ENCODE results near the gene LY6G6F. TPM values are rescaled to one million over a fixed set of nuclear protein-coding genes. Genes with fewer than 3 reads are reported as not detected.

Gene LY6G6F
- total RNA-seq, 2 experiments from 2014 or later = not detected

GRCh38 chr6:31663126-31663960 lies 43.3 kb upstream of the LY6G6F start:
- intact Hi-C loops (cut with micrococcal nuclease) = loop anchor here (10.0 kb wide), 2 partner anchors 119 to 171 kb away; partner anchors contain the start of genes ATP6V1G2, DDX39B and NFKBIL1
- Mint-ChIP-seq H3K4me1 (ENCODE audit: low read depth) (peaks cover 72% of the 10 kb centered on the region), H3K27ac (peak overlapping the region; percentile 97), H3K36me3 (ENCODE audit: low read depth) (peaks cover 79% of the 10 kb centered on the region), H3K27me3 (no peaks in the 10 kb centered on the region), H3K9me3 (no peaks in the 10 kb centered on the region), H3K4me3 (peak overlapping the region; percentile 98)
- ATAC-seq (no peak), DNase-seq (no peak)
- ChIA-PET POLR2A (interaction anchor here (0.8 to 8.5 kb wide), 17 partner anchors 9 to 1309 kb away, joined by 3 to 160 read pairs (median 4); partner anchors contain the start of genes APOM, BAG6, DDX39B and DXO), CTCF (interaction anchor here (0.8 to 2.8 kb wide), 4 partner anchors 11 to 166 kb away, joined by 3 to 16 read pairs (median 3); partner anchors contain the start of gene BAG6)
- TF ChIP-seq, protein P1, sequence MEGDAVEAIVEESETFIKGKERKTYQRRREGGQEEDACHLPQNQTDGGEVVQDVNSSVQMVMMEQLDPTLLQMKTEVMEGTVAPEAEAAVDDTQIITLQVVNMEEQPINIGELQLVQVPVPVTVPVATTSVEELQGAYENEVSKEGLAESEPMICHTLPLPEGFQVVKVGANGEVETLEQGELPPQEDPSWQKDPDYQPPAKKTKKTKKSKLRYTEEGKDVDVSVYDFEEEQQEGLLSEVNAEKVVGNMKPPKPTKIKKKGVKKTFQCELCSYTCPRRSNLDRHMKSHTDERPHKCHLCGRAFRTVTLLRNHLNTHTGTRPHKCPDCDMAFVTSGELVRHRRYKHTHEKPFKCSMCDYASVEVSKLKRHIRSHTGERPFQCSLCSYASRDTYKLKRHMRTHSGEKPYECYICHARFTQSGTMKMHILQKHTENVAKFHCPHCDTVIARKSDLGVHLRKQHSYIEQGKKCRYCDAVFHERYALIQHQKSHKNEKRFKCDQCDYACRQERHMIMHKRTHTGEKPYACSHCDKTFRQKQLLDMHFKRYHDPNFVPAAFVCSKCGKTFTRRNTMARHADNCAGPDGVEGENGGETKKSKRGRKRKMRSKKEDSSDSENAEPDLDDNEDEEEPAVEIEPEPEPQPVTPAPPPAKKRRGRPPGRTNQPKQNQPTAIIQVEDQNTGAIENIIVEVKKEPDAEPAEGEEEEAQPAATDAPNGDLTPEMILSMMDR (IDR thresholded peaks at IDR 0.05) = no peak

- POLR2A ChIA-PET = interaction anchor here (0.8 to 8.5 kb wide), 36 partner anchors 9 to 1308 kb away, joined by 3 to 160 read pairs (median 4); partner anchors contain the start of genes ABHD16A, APOM, BAG6 and DDX39B
- Mint-ChIP-seq H3K27me3 (no peaks in the 10 kb centered on the region), H3K4me1 (ENCODE audit: low read depth) (peaks cover 67% of the 10 kb centered on the region)
These were observed 42.5 kb upstream of the LY6G6F start for GRCh38 chr6:31663961-31664789.

GRCh38 chr6:31664790-31665500 lies 41.7 kb upstream of the LY6G6F start, which contains the start of gene GPANK1:
TSS of gene GPANK1 (minus strand) at chr6:31664997. CDS start at chr6:31664478, 519 bp downstream.
- H3K4me1 Mint-ChIP-seq (ENCODE audit: low read depth) = peaks cover 63% of the 10 kb centered on the region
- H3K4me3 Mint-ChIP-seq = peak within 1 kb of the TSS; percentile 98
- ATAC-seq (peak; percentile 25), DNase-seq (peak; percentile 96)
- ChIA-PET POLR2A (interaction anchor here (0.6 to 8.5 kb wide), 33 partner anchors 8 to 199 kb away, joined by 3 to 160 read pairs (median 4); partner anchors contain the start of genes ABHD16A, APOM, BAG6 and DDX39B), CTCF (interaction anchor here (0.7 to 2.8 kb wide), 4 partner anchors 12 to 85 kb away, joined by 3 to 16 read pairs (median 4); partner anchors contain the start of genes ABHD16A and BAG6)
- H3K27ac Mint-ChIP-seq = peak within 1 kb of the TSS; percentile 97
- no peaks in the 10 kb centered on the region for H3K9me3 Mint-ChIP-seq
- peaks cover 80% of the 10 kb centered on the region for H3K36me3 Mint-ChIP-seq (ENCODE audit: low read depth)
- no peaks in the 10 kb centered on the region for H3K27me3 Mint-ChIP-seq
- intact Hi-C loops (cut with micrococcal nuclease) = loop anchor here (2.0 to 10.0 kb wide), 3 partner anchors 44 to 170 kb away; partner anchors contain the start of genes ATP6V1G2, DDX39B, NFKBIL1 and PRRC2A
- TF ChIP-seq, protein P1 (IDR thresholded peaks at IDR 0.05) = no peak

More at GRCh38 chr6:31663961-31664789, 42.5 kb upstream of the LY6G6F start:
- Mint-ChIP-seq H3K9me3 (no peaks in the 10 kb centered on the region), H3K36me3 (ENCODE audit: low read depth) (peaks cover 82% of the 10 kb centered on the region), H3K27ac (peak overlapping the region; percentile 97), H3K4me3 (peak overlapping the region; percentile 98)
- TF ChIP-seq, protein P1 (IDR thresholded peaks at IDR 0.05) = no peak
- intact Hi-C loops (cut with micrococcal nuclease) = loop anchor here (2.0 to 10.0 kb wide), 3 partner anchors 43 to 171 kb away; partner anchors contain the start of genes ATP6V1G2, DDX39B, NFKBIL1 and PRRC2A
- ATAC-seq (no peak), DNase-seq (no peak)
- CTCF ChIA-PET = interaction anchor here (0.7 to 2.8 kb wide), 7 partner anchors 11 to 166 kb away, joined by 3 to 16 read pairs (median 3); partner anchors contain the start of genes ABHD16A and BAG6

All from activated CD8-positive, alpha-beta T cell treated with anti-CD3 and anti-CD28 coated beads for 36 hours (primary cell).